ENCODE results near the gene C1orf185. TPM values are rescaled to one million over a fixed set of nuclear protein-coding genes. Genes with fewer than 3 reads are reported as not detected.
A peak's percentile ranks its signal among the peaks of the same experiment; 100 is the strongest.

Gene C1orf185
- polyA plus RNA-seq, 1 of the 3 experiments (the other 2 are of a cell fraction) = not detected

DNA sequence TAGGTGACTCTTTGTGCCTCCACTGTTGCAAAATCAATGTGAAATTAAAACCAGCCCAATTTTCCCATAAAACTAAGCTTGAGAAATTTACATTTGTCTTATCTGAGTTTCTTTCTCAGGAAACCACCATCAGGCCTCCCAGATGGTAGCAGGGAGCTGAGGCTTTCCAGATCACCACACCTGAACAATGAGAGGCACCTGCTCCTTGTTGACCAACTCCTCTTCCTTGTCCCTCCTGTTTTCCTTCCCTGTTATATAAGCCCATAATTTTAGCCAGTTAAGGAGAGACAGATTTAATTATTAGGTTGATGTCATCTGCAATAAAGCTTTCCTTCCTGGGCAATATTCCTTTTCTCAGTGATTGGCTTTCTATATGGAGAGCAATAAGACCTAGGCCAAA, 32.0 kb upstream of the C1orf185 start:
- no peak for DNase-seq
- H3F3A ChIP-seq (replicated peaks; ENCODE audit: insufficient read depth) = peaks cover 18% of the 10 kb centered on the region
- H3K9me2 ChIP-seq = no peaks in the 10 kb centered on the region
- no peaks in the 10 kb centered on the region for H3K79me2 ChIP-seq (ENCODE audit: insufficient read depth)
- no peaks in the 10 kb centered on the region for H4K20me1 ChIP-seq (ENCODE audit: insufficient read depth)
- H3K9me3 ChIP-seq = no peaks in the 10 kb centered on the region
- POLR2A ChIA-PET = no interaction called here
- TF ChIP-seq NRF1 (IDR thresholded peaks at IDR 0.05; ENCODE audit: low read depth, low read length) (no peak), IRF3 (IDR thresholded peaks at IDR 0.05; ENCODE audit: low read depth, low read length) (no peak), TCF12 (IDR thresholded peaks at IDR 0.05) (no peak), GABPA (IDR thresholded peaks at IDR 0.05; ENCODE audit: low read depth) (no peak), NFIC (IDR thresholded peaks at IDR 0.05; ENCODE audit: borderline replicate concordance) (no peak), MAX (IDR thresholded peaks at IDR 0.05; ENCODE audit: low read depth) (no peak), TEAD4 (IDR thresholded peaks at IDR 0.05; ENCODE audit: borderline replicate concordance, insufficient read depth) (no peak), RCOR1 (IDR thresholded peaks at IDR 0.05; ENCODE audit: low read length) (no peak), TAF1 (IDR thresholded peaks at IDR 0.05; ENCODE audit: borderline replicate concordance, low read depth, low read length) (no peak), JUND (IDR thresholded peaks at IDR 0.05) (no peak), SIN3A (IDR thresholded peaks at IDR 0.05; ENCODE audit: borderline replicate concordance, low read depth, low read length) (no peak), EZH2phosphoT487 (IDR thresholded peaks at IDR 0.05; ENCODE audit: borderline replicate concordance, low read depth) (no peak), POLR2AphosphoS5 (IDR thresholded peaks at IDR 0.05; ENCODE audit: low read depth, low read length) (no peak), RFX5 (IDR thresholded peaks at IDR 0.05; ENCODE audit: low read length) (no peak), FOXJ3 (CRISPR knock-in tag; IDR thresholded peaks at IDR 0.05) (no peak)
- TF ChIP-seq, protein P1, sequence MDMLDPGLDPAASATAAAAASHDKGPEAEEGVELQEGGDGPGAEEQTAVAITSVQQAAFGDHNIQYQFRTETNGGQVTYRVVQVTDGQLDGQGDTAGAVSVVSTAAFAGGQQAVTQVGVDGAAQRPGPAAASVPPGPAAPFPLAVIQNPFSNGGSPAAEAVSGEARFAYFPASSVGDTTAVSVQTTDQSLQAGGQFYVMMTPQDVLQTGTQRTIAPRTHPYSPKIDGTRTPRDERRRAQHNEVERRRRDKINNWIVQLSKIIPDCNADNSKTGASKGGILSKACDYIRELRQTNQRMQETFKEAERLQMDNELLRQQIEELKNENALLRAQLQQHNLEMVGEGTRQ (IDR thresholded peaks at IDR 0.05; ENCODE audit: borderline replicate concordance, low read depth, low read length) = no peak
- TF ChIP-seq, protein P2, sequence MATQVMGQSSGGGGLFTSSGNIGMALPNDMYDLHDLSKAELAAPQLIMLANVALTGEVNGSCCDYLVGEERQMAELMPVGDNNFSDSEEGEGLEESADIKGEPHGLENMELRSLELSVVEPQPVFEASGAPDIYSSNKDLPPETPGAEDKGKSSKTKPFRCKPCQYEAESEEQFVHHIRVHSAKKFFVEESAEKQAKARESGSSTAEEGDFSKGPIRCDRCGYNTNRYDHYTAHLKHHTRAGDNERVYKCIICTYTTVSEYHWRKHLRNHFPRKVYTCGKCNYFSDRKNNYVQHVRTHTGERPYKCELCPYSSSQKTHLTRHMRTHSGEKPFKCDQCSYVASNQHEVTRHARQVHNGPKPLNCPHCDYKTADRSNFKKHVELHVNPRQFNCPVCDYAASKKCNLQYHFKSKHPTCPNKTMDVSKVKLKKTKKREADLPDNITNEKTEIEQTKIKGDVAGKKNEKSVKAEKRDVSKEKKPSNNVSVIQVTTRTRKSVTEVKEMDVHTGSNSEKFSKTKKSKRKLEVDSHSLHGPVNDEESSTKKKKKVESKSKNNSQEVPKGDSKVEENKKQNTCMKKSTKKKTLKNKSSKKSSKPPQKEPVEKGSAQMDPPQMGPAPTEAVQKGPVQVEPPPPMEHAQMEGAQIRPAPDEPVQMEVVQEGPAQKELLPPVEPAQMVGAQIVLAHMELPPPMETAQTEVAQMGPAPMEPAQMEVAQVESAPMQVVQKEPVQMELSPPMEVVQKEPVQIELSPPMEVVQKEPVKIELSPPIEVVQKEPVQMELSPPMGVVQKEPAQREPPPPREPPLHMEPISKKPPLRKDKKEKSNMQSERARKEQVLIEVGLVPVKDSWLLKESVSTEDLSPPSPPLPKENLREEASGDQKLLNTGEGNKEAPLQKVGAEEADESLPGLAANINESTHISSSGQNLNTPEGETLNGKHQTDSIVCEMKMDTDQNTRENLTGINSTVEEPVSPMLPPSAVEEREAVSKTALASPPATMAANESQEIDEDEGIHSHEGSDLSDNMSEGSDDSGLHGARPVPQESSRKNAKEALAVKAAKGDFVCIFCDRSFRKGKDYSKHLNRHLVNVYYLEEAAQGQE (IDR thresholded peaks at IDR 0.05; ENCODE audit: low read depth, low read length) = no peak
- peak overlapping the region; percentile 77 to 85; a peak in 3 of 4 replicates for H3K27ac ChIP-seq (ENCODE audit: low read depth in 2 of 2, low read length in 1 of 2)
- H3K27me3 ChIP-seq (ENCODE audit: insufficient read depth) = no peaks in the 10 kb centered on the region
- no peak overlapping the region for H3K9ac ChIP-seq
- peak overlapping the region; percentile 26 for H3K4me2 ChIP-seq
- H3K4me3 ChIP-seq (ENCODE audit: low read depth in 2 of 2, low read length in 1 of 2) = peak overlapping the region in 1 of 2 experiments; percentile 21; a peak in 1 of 4 replicates
- H3K36me3 ChIP-seq (replicated peaks in 1 of 2; ENCODE audit: control insufficient read depth in 1 of 2, insufficient read depth in 2 of 2, low read length in 1 of 2) = no peaks in the 10 kb centered on the region
- H3K4me1 ChIP-seq (ENCODE audit: control insufficient read depth in 1 of 2, insufficient read depth in 2 of 2, low read depth in 1 of 2, low read length in 1 of 2) = peaks cover 8 to 15% of the 10 kb centered on the region in 2 experiments; a peak in 3 of 4 replicates
- CTCF ChIA-PET = interaction anchor here (1.5 to 2.1 kb wide), 3 partner anchors 119 to 227 kb away, joined by 3 to 5 read pairs (median 4); no protein-coding TSS in a partner anchor
- H2AFZ ChIP-seq (ENCODE audit: low read depth) = no peak overlapping the region
